Loucy (cell line): ENCODE results near the gene CDC42BPA.

ENCODE experiments used
- EZH2phosphoT487 ChIP-seq: fragments of 200-600 bp; IDR thresholded peaks from 2 replicates; pipeline ENCODE4 v1.6.1; 2018; ENCODE audit warnings: antibody characterized with exemption, mild to moderate bottlenecking, moderate library complexity, borderline replicate concordance
- TF ChIP-seq, protein P1 (sequence below): fragments of 200-600 bp; sonication (generic); conservative IDR thresholded peaks from 2 replicates; pipeline ENCODE4 v1.5.1; 2014; ENCODE audit warnings: mild to moderate bottlenecking, antibody characterized with exemption, low read length

DNA sequence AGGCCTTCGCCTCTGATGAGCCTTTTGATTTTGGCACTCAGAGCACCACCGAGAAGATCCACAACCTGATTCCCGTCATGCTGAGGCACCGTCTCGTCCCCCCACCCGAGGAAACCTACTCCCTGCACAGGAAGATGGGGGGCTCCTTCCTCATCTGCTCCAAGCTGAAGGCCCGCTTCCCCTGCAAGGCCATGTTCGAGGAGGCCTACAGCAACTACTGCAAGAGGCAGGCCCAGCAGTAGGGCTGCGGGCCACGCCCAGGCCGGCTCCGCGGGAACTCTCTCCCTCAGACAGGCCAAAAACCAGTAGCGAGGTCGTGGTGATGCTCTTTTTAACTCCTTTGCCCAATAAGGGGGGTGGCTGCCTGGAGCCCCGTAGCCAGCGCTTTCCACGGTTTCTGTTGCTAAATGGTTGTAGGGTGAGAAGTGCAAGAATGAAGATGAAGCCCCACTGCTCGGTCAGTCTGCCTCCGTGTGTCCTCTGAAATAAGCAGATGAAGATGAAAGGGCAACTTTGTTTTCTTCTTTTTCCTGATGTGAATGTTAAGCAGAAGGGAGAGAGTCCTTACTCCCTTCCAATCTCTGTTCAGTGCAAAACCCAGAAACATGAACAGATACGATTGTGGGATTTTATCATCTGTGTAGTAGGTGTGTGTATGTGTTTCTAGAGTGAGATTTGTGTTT is 331.7 kb downstream of the CDC42BPA start:
- TF ChIP-seq, protein P1, sequence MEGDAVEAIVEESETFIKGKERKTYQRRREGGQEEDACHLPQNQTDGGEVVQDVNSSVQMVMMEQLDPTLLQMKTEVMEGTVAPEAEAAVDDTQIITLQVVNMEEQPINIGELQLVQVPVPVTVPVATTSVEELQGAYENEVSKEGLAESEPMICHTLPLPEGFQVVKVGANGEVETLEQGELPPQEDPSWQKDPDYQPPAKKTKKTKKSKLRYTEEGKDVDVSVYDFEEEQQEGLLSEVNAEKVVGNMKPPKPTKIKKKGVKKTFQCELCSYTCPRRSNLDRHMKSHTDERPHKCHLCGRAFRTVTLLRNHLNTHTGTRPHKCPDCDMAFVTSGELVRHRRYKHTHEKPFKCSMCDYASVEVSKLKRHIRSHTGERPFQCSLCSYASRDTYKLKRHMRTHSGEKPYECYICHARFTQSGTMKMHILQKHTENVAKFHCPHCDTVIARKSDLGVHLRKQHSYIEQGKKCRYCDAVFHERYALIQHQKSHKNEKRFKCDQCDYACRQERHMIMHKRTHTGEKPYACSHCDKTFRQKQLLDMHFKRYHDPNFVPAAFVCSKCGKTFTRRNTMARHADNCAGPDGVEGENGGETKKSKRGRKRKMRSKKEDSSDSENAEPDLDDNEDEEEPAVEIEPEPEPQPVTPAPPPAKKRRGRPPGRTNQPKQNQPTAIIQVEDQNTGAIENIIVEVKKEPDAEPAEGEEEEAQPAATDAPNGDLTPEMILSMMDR, result no peak
- no peak for TF ChIP-seq EZH2phosphoT487
